Stimulated activated CD4-positive, alpha-beta T cell treated with anti-CD3 and anti-CD28 coated beads, Interleukin-4, amount 100 ng/mL, for 24 hours (primary cell): ENCODE results near the gene ULBP1.
"Not testable (repeated sequence)": the region's sequence is repeated elsewhere in the genome, so short reads cannot be mapped to it uniquely, and the experiment has no call there.

ENCODE experiments used
- DNase-seq: peaks from one replicate; pipeline ENCODE4 v3.0.0-alpha.2; 2020

Gene ULBP1

GRCh38 chr6:150008588-150008987 lies 44.8 kb downstream of the ULBP1 start:
- DNase-seq: peak; percentile 56

- DNase-seq: not testable (repeated sequence)
Observed at GRCh38 chr6:150012846-150013784, 49.4 kb downstream of the ULBP1 start.

- not testable (repeated sequence) for DNase-seq
Observed at GRCh38 chr6:150013785-150014622, 50.3 kb downstream of the ULBP1 start.

- DNase-seq: not testable (repeated sequence)
Observed at GRCh38 chr6:150014623-150015280, 51.0 kb downstream of the ULBP1 start.

- not testable (repeated sequence) for DNase-seq
Observed at GRCh38 chr6:150015281-150016001, 51.7 kb downstream of the ULBP1 start.

GRCh38 chr6:150016324-150017185 lies 52.8 kb downstream of the ULBP1 start:
- peak; percentile 70 for DNase-seq

- DNase-seq: not testable (repeated sequence)
Observed at GRCh38 chr6:150017186-150017521, 53.4 kb downstream of the ULBP1 start.

- DNase-seq: no peak
Observed at GRCh38 chr6:150018846-150019580, 55.3 kb downstream of the ULBP1 start.

GRCh38 chr6:150021870-150022269 lies 58.1 kb downstream of the ULBP1 start:
- DNase-seq: not testable (repeated sequence)
